PFSK-1 (cell line): ENCODE measurements around the gene GNB1L.

Source experiments
- FOXP2 ChIP-seq: optimal IDR thresholded peaks from 2 replicates; pipeline ENCODE3; 2011; ENCODE audit warnings: borderline replicate concordance, control low read depth, inconsistent platforms; ENCODE audit not compliant: insufficient read depth; ENCODE audit errors: extremely low read length, extremely low read depth
- POLR2AphosphoS5 ChIP-seq: IDR thresholded peaks from 2 replicates; pipeline ENCODE4 v1.6.1; 2012; ENCODE audit warnings: low read depth, mild to moderate bottlenecking, control low read depth, low read length, moderate library complexity
- SIN3A ChIP-seq: IDR thresholded peaks from 2 replicates; pipeline ENCODE4 v1.6.1; 2012; ENCODE audit warnings: mild to moderate bottlenecking, low read length, moderate library complexity, borderline replicate concordance; ENCODE audit not compliant: insufficient read depth
- TAF1 ChIP-seq: IDR thresholded peaks from 2 replicates; pipeline ENCODE4 v1.6.1; 2012; ENCODE audit warnings: low read length, control low read depth, borderline replicate concordance; ENCODE audit not compliant: insufficient read depth
- TF ChIP-seq, protein P1 (sequence below), 2 experiments: IDR thresholded peaks; 2 replicates each; pipeline versions ENCODE4 v1.6.1 to v1.8.0; 2011 to 2012; ENCODE audit warnings: low read depth in 2 of 2, low read length in 2 of 2, control low read depth in 1 of 2, inconsistent platforms in 1 of 2, mild to moderate bottlenecking in 1 of 2, moderate library complexity in 1 of 2; ENCODE audit not compliant: insufficient read depth in 1 of 2

GNB1L gene

DNA sequence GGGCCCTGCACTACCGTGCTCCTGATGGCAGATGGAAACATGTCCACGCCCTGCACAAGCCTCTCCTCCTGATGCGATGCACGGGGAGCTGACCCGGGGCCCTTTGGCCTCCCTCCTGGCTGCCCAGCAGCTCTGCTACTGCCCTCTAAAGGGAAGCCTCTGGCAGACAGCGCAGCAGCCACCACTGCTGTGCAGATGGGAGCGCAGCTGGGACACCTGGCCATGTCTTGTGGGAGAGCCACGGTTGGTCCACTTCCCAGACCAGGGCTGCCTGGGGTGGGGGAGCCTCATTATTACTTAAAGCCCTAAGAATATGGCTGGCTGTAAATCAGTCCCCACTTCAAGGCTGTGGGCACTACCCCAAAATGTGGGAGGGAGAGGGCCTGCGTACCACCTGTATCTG lies 55.8 kb downstream of the GNB1L start:
- TF ChIP-seq TAF1 (no peak), POLR2AphosphoS5 (no peak), SIN3A (no peak), FOXP2 (no peak)
- TF ChIP-seq, protein P1, sequence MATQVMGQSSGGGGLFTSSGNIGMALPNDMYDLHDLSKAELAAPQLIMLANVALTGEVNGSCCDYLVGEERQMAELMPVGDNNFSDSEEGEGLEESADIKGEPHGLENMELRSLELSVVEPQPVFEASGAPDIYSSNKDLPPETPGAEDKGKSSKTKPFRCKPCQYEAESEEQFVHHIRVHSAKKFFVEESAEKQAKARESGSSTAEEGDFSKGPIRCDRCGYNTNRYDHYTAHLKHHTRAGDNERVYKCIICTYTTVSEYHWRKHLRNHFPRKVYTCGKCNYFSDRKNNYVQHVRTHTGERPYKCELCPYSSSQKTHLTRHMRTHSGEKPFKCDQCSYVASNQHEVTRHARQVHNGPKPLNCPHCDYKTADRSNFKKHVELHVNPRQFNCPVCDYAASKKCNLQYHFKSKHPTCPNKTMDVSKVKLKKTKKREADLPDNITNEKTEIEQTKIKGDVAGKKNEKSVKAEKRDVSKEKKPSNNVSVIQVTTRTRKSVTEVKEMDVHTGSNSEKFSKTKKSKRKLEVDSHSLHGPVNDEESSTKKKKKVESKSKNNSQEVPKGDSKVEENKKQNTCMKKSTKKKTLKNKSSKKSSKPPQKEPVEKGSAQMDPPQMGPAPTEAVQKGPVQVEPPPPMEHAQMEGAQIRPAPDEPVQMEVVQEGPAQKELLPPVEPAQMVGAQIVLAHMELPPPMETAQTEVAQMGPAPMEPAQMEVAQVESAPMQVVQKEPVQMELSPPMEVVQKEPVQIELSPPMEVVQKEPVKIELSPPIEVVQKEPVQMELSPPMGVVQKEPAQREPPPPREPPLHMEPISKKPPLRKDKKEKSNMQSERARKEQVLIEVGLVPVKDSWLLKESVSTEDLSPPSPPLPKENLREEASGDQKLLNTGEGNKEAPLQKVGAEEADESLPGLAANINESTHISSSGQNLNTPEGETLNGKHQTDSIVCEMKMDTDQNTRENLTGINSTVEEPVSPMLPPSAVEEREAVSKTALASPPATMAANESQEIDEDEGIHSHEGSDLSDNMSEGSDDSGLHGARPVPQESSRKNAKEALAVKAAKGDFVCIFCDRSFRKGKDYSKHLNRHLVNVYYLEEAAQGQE (IDR thresholded peaks at IDR 0.05; ENCODE audit: insufficient read depth in 1 of 2, low read depth in 2 of 2, low read length in 2 of 2): no peak

DNA sequence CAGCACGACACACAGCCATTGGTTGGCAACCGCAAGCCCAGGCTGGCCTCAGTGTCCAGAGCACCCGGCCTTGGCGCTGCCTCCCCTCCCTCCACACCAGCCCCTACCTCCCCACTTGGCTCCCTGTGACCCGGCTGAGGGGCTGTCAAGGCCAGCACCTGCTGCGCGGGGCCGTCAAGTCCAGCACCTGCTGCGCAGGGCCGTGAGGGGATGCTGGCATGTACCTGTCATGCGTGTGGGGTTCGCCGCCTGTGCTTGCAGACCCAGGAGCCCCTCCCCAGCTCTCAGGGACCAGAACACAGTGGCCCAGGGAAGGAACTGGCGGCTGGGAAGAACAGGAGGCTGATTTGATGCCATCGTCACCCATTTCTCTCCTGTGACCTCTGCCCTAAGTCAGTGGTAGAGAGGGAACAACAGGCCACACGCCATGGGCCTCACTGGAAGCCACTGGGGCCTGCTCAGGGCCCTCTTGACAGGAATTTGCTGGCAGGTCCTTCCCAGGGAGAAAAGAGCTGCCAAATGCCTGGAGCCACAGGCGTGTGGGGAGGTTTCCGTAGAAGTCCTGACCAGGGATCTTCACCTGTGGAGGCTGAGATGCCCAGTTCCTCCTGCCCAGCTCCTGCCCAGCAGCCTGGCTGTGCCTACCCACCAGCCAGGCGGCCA lies 56.5 kb downstream of the GNB1L start:
- TF ChIP-seq SIN3A: no peak
- TF ChIP-seq, protein P1 (IDR thresholded peaks at IDR 0.05; ENCODE audit: insufficient read depth in 1 of 2, low read depth in 2 of 2, low read length in 2 of 2): no peak
- TF ChIP-seq FOXP2: no peak
- no peak for TF ChIP-seq POLR2AphosphoS5
- no peak for TF ChIP-seq TAF1

DNA sequence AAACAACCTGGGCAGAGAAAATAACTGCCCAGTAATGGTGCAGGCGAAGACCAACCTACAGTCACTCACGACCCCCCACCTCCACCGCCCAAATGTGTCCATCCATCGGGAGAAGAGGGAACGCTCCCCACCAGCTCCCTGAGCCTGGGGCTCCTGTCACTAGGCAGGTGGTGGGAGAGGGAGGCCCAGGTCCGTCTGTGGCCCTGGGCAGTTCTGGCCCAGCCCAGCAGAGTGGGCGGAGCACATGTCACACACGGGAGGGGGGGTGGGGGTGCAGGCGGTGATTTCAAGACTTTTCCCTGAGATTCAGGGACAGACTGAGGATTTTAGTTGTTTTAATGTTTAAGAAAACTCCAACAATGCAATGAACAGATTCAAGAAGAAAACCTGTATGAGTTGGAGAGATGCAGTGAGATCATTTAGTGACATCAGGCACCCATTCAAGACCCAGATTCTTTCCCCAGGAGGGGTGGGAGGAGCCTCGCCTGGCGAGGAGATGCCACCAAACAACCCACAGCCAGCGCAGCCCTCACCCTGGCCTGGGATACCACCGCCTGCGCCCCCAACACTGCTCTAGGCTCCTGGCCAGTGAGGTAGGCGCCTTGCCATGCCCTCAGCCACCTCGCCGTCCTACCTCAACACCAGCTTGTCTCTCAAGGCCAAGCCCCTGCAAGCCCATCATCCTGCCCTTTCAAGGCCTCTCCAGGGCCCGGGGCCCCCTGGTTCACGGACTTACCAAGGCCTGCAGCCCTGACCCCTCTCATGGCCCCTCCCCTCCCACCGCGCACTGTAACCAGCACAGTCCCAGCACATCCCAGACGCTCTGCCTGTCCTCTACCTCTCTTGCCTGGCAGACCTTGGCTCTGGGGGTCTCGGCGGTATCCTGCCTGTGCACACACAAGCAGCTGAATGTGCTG lies 57.3 kb downstream of the GNB1L start:
- TF ChIP-seq TAF1: no peak
- TF ChIP-seq, protein P1 (IDR thresholded peaks at IDR 0.05; ENCODE audit: insufficient read depth in 1 of 2, low read depth in 2 of 2, low read length in 2 of 2): no peak
- TF ChIP-seq SIN3A: no peak
- no peak for TF ChIP-seq POLR2AphosphoS5

DNA sequence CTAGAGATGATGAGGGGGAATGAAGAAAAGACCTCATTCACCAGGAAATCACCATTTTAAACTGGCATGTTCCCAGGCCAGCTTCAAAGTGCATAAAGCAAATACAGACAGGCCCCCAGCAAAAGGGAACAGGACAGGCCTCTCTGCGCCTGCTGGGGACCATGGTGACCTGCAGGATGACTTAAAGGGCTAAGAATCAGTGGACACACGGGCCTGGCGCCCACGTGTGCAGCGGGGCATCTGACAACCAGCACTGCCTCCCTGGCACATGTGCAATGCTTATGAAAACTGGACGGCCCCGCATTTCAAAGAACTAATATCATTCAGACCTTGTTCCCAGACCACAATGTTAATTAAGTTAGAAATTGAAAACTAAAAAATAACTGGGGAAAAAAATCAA lies 58.5 kb downstream of the GNB1L start:
- TF ChIP-seq SIN3A (no peak), FOXP2 (no peak), POLR2AphosphoS5 (no peak), TAF1 (no peak)
- TF ChIP-seq, protein P1 (IDR thresholded peaks at IDR 0.05; ENCODE audit: insufficient read depth in 1 of 2, low read depth in 2 of 2, low read length in 2 of 2): no peak
